Esophagus muscularis mucosa (tissue), 4 donors: ENCODE measurements around the gene ADAMTS3.

Source experiments
- CTCF ChIP-seq, 3 experiments: fragments of 200-600 bp in 2 of 3; fragments of 450-650 bp in 1 of 3; sonication (generic) in 2 of 3; IDR thresholded peaks; one replicate each; pipeline ENCODE4 v1.5.1; 2017 to 2019; ENCODE audit warnings: antibody characterized with exemption in 3 of 3, mild to moderate bottlenecking in 2 of 3, moderate library complexity in 1 of 3
- EP300 ChIP-seq: sonication (generic); formaldehyde crosslinking; IDR thresholded peaks from one replicate; pipeline ENCODE4 v1.6.1; 2017; ENCODE audit warnings: antibody characterized with exemption
- POLR2A ChIP-seq: fragments of 450-650 bp; IDR thresholded peaks from one replicate; pipeline ENCODE4 v1.6.1; 2017; ENCODE audit warnings: antibody characterized with exemption, moderate library complexity, mild to moderate bottlenecking, low read depth

- TF ChIP-seq CTCF (IDR thresholded peaks at IDR 0.05) (no peak), EP300 (no peak), POLR2A (no peak)
Observed at GRCh38 chr4:72243641-72244040, 325.4 kb downstream of the ADAMTS3 start.
